HCT116 (cell line): ENCODE results near the gene CPNE5.

Source experiments
- CEBPB ChIP-seq: IDR thresholded peaks from 2 replicates; pipeline ENCODE4 v1.6.1; 2012; ENCODE audit warnings: low read depth
- EGR1 ChIP-seq: IDR thresholded peaks from 2 replicates; pipeline ENCODE4 v1.6.1; 2012; ENCODE audit warnings: low read depth
- EZH2 ChIP-seq: fragments of 200-600 bp; sonication (generic); IDR thresholded peaks from 2 replicates; pipeline ENCODE4 v1.6.1; 2017; ENCODE audit warnings: antibody characterized with exemption, mixed run types
- FOSL1 ChIP-seq: IDR thresholded peaks from 2 replicates; pipeline ENCODE4 v1.6.1; 2012; ENCODE audit warnings: low read depth
- JUND ChIP-seq: IDR thresholded peaks from 2 replicates; pipeline ENCODE4 v1.6.1; 2012
- POLR2A ChIP-seq: IDR thresholded peaks from 2 replicates; pipeline ENCODE4 v1.7.0; 2011; ENCODE audit warnings: borderline replicate concordance; ENCODE audit not compliant: insufficient read depth, insufficient read length; ENCODE audit errors: extremely low read depth
- POLR2AphosphoS5 ChIP-seq: IDR thresholded peaks from 2 replicates; pipeline ENCODE4 v1.6.1; 2011; ENCODE audit warnings: mild to moderate bottlenecking, low read depth, low read length, moderate library complexity
- REST ChIP-seq: IDR thresholded peaks from 2 replicates; pipeline ENCODE4 v1.6.1; 2012; ENCODE audit warnings: low read depth
- SP1 ChIP-seq: IDR thresholded peaks from 2 replicates; pipeline ENCODE4 v1.6.1; 2012; ENCODE audit warnings: low read depth
- YY1 ChIP-seq: IDR thresholded peaks from 2 replicates; pipeline ENCODE4 v1.6.1; 2011; ENCODE audit warnings: low read length, low read depth, moderate library complexity, mild to moderate bottlenecking; ENCODE audit not compliant: insufficient replicate concordance; ENCODE audit errors: extremely low read depth
- ZNF274 ChIP-seq: fragments of 200-500 bp; sonication (Bioruptor generic); IDR thresholded peaks from 2 replicates; pipeline ENCODE4 v1.6.1; 2014; ENCODE audit warnings: mild to moderate bottlenecking, low read depth, low read length, inconsistent platforms
- TF ChIP-seq, protein P1 (sequence below), 3 experiments: fragments of 200-600 bp in 1 of 3; sonication (generic) in 1 of 3; IDR thresholded peaks in 2 of 3; conservative IDR thresholded peaks in 1 of 3; 2 replicates each; pipeline ENCODE4 v1.5.1; 2012 to 2017; ENCODE audit warnings: low read depth in 2 of 3, low read length in 2 of 3, antibody characterized with exemption in 1 of 3, borderline replicate concordance in 1 of 3, control low read depth in 1 of 3, mild to moderate bottlenecking in 1 of 3, mixed read lengths in 1 of 3, mixed run types in 1 of 3, moderate library complexity in 1 of 3; ENCODE audit not compliant: insufficient read depth in 1 of 3
- TF ChIP-seq, protein P2 (sequence below): IDR thresholded peaks from 2 replicates; pipeline ENCODE4 v1.6.1; 2012
- TF ChIP-seq, protein P3 (sequence below): IDR thresholded peaks from 2 replicates; pipeline ENCODE4 v1.6.1; 2012

DNA sequence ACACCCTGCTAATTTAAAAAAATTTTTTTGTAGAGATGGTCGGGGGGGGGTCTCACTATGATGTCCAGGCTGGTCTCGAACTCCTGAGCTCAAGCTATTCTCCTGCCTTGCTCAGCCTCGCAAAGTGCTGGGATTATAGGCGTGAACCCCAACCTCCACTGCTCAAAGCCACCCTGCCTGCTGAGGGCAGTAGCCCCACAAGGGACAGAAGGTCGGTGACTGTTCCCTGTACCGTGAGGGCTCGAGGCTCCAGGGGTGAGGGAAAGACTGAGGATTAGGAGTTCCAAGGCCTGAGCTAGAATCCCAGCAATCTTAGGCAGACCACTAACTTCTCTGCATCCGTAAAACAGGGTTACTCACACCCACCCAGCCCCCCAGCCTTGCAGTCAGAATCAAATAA lies 51.1 kb downstream of the CPNE5 start:
- TF ChIP-seq POLR2A (no peak), JUND (no peak), EZH2 (no peak), FOSL1 (no peak), ZNF274 (no peak), SP1 (no peak), POLR2AphosphoS5 (no peak), CEBPB (no peak), REST (no peak), EGR1 (no peak), YY1 (no peak)
- TF ChIP-seq, protein P1, sequence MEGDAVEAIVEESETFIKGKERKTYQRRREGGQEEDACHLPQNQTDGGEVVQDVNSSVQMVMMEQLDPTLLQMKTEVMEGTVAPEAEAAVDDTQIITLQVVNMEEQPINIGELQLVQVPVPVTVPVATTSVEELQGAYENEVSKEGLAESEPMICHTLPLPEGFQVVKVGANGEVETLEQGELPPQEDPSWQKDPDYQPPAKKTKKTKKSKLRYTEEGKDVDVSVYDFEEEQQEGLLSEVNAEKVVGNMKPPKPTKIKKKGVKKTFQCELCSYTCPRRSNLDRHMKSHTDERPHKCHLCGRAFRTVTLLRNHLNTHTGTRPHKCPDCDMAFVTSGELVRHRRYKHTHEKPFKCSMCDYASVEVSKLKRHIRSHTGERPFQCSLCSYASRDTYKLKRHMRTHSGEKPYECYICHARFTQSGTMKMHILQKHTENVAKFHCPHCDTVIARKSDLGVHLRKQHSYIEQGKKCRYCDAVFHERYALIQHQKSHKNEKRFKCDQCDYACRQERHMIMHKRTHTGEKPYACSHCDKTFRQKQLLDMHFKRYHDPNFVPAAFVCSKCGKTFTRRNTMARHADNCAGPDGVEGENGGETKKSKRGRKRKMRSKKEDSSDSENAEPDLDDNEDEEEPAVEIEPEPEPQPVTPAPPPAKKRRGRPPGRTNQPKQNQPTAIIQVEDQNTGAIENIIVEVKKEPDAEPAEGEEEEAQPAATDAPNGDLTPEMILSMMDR (IDR thresholded peaks at IDR 0.05 in 2 of 3, conservative IDR thresholded peaks at IDR 0.05 in 1 of 3; ENCODE audit: borderline replicate concordance in 1 of 3, insufficient read depth in 1 of 3, low read depth in 2 of 3, low read length in 2 of 3) = no peak
- TF ChIP-seq, protein P2, sequence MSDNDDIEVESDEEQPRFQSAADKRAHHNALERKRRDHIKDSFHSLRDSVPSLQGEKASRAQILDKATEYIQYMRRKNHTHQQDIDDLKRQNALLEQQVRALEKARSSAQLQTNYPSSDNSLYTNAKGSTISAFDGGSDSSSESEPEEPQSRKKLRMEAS = no peak
- TF ChIP-seq, protein P3, sequence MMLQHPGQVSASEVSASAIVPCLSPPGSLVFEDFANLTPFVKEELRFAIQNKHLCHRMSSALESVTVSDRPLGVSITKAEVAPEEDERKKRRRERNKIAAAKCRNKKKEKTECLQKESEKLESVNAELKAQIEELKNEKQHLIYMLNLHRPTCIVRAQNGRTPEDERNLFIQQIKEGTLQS = no peak
